ENCODE results near the gene PHOX2B. TPM values are rescaled to one million over a fixed set of nuclear protein-coding genes. Genes with fewer than 3 reads are reported as not detected.

The PHOX2B gene
- total RNA-seq, 1 donor from 2014 or later = not detected

- Histone ChIP-seq H3K27me3 (ENCODE audit: control insufficient read depth, insufficient read depth, low read length) (no peaks in the 10 kb centered on the region), H3K4me3 (ENCODE audit: low read depth, low read length) (no peak overlapping the region), H3K36me3 (ENCODE audit: control insufficient read depth, insufficient read depth, low read length) (no peaks in the 10 kb centered on the region)
- TF ChIP-seq CTCF (IDR thresholded peaks at IDR 0.05; ENCODE audit: insufficient read depth, low read length, poor library complexity, severe bottlenecking) = no peak
- DNase-seq (ENCODE audit: low read depth) = no peak
Observed at GRCh38 chr4:41722181-41722580, 26.3 kb downstream of the PHOX2B start.

GRCh38 chr4:41719417-41719816, 29.1 kb downstream of the PHOX2B start:
- DNase-seq (ENCODE audit: low read depth) = no peak
- no peak for TF ChIP-seq CTCF (IDR thresholded peaks at IDR 0.05; ENCODE audit: insufficient read depth, low read length, poor library complexity, severe bottlenecking)
- H3K27me3 ChIP-seq (ENCODE audit: control insufficient read depth, insufficient read depth, low read length) = no peaks in the 10 kb centered on the region
- no peaks in the 10 kb centered on the region for H3K36me3 ChIP-seq (ENCODE audit: control insufficient read depth, insufficient read depth, low read length)
- H3K4me3 ChIP-seq (ENCODE audit: low read depth, low read length) = no peak overlapping the region

GRCh38 chr4:41718907-41719306, 29.6 kb downstream of the PHOX2B start:
- no peak for TF ChIP-seq CTCF (IDR thresholded peaks at IDR 0.05; ENCODE audit: insufficient read depth, low read length, poor library complexity, severe bottlenecking)
- Histone ChIP-seq H3K27me3 (ENCODE audit: control insufficient read depth, insufficient read depth, low read length) (no peaks in the 10 kb centered on the region), H3K4me3 (ENCODE audit: low read depth, low read length) (no peak overlapping the region), H3K36me3 (ENCODE audit: control insufficient read depth, insufficient read depth, low read length) (no peaks in the 10 kb centered on the region)
- DNase-seq (ENCODE audit: low read depth) = no peak

- no peak for TF ChIP-seq CTCF (IDR thresholded peaks at IDR 0.05; ENCODE audit: insufficient read depth, low read length, poor library complexity, severe bottlenecking)
- Histone ChIP-seq H3K4me3 (ENCODE audit: low read depth, low read length) (no peak overlapping the region), H3K27me3 (ENCODE audit: control insufficient read depth, insufficient read depth, low read length) (no peaks in the 10 kb centered on the region), H3K36me3 (ENCODE audit: control insufficient read depth, insufficient read depth, low read length) (no peaks in the 10 kb centered on the region)
- DNase-seq (ENCODE audit: low read depth) = no peak
Observed at GRCh38 chr4:41715155-41715554, 33.4 kb downstream of the PHOX2B start.

GRCh38 chr4:41714364-41715000, 34.0 kb downstream of the PHOX2B start:
- Histone ChIP-seq H3K4me3 (ENCODE audit: low read depth, low read length) (no peak overlapping the region), H3K27me3 (ENCODE audit: control insufficient read depth, insufficient read depth, low read length) (no peaks in the 10 kb centered on the region), H3K36me3 (ENCODE audit: control insufficient read depth, insufficient read depth, low read length) (no peaks in the 10 kb centered on the region)
- TF ChIP-seq CTCF (IDR thresholded peaks at IDR 0.05; ENCODE audit: insufficient read depth, low read length, poor library complexity, severe bottlenecking) = no peak
- no peak for DNase-seq (ENCODE audit: low read depth)

- no peaks in the 10 kb centered on the region for H3K36me3 ChIP-seq (ENCODE audit: control insufficient read depth, insufficient read depth, low read length)
- TF ChIP-seq CTCF (IDR thresholded peaks at IDR 0.05; ENCODE audit: insufficient read depth, low read length, poor library complexity, severe bottlenecking) = no peak
- DNase-seq (ENCODE audit: low read depth) = no peak
Observed at GRCh38 chr4:41713768-41714167, 34.8 kb downstream of the PHOX2B start.

More at GRCh38 chr4:41713768-41714167, 34.8 kb downstream of the PHOX2B start:
- no peak overlapping the region for H3K4me3 ChIP-seq (ENCODE audit: low read depth, low read length)
- no peaks in the 10 kb centered on the region for H3K27me3 ChIP-seq (ENCODE audit: control insufficient read depth, insufficient read depth, low read length)
